ENCODE data around the gene LPCAT3. TPM values are rescaled to one million over a fixed set of nuclear protein-coding genes. Genes with fewer than 3 reads are reported as not detected.

LPCAT3 gene
- total and polyA plus RNA-seq, 4 donors: 45.4 to 78.6 (median 56.2) TPM

DNA sequence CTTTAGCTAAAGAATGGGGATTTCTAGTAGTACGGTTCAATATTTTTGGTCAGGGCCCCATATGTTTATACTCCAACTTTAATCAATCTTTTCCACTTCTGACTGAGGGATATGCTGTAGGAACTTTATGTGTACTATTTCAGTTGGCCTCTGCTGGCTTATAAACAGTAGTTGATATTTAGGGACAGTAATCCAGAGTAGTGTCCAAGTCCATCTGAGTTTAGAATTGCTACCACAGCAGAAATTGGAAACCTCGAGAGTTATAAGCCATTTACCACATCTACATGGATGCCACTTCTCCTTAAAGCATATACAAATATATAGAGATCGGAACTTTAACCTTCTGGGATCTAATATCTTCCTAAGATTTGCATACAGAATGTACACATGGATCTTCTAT, 11.6 kb downstream of the LPCAT3 start:
- H3K4me1 ChIP-seq (ENCODE audit: control insufficient read depth in 5 of 5, insufficient read depth in 5 of 5, low read length in 5 of 5): peaks cover 0 to 4% (median 0%) of the 10 kb centered on the region in 5 donors

DNA sequence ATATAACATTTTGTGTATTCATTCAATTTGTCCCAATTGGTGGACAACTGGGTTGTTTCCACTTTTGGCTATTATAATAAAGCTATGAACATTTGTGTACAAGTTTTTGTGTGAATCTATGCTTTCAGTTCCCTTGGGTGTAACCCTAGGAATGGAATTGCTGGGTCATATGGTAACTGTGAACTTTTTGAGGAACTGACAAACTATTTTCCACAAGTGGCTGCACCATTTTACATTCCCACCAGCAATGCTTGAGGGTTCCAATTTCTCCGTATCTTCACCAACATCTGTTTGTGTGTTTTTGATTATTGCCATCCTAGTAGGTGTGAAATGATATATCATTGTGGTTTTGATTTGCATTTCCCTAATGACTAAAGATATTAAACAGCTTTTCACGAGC, 13.0 kb downstream of the LPCAT3 start:
- DNase-seq: no peak

More for the DNA sequence above, 11.6 kb downstream of the LPCAT3 start:
- no peaks in the 10 kb centered on the region for H3K9me3 ChIP-seq (ENCODE audit: control insufficient read depth in 4 of 4, insufficient read depth in 3 of 4, low read length in 3 of 4)
- DNase-seq (no peak), ATAC-seq (ENCODE audit: insufficient read depth, low FRiP score) (no peak)
- no peak overlapping the region for H3K27ac ChIP-seq (ENCODE audit: low read depth in 1 of 2, low read length in 1 of 2)
- H3K27me3 ChIP-seq (ENCODE audit: control insufficient read depth in 3 of 3, insufficient read depth in 3 of 3, low read length in 2 of 3): no peaks in the 10 kb centered on the region
- peaks cover 0 to 8% (median 2%) of the 10 kb centered on the region in 4 donors for H3K36me3 ChIP-seq (ENCODE audit: control insufficient read depth in 4 of 4, insufficient read depth in 4 of 4, low read length in 4 of 4)
- TF ChIP-seq, protein P1, sequence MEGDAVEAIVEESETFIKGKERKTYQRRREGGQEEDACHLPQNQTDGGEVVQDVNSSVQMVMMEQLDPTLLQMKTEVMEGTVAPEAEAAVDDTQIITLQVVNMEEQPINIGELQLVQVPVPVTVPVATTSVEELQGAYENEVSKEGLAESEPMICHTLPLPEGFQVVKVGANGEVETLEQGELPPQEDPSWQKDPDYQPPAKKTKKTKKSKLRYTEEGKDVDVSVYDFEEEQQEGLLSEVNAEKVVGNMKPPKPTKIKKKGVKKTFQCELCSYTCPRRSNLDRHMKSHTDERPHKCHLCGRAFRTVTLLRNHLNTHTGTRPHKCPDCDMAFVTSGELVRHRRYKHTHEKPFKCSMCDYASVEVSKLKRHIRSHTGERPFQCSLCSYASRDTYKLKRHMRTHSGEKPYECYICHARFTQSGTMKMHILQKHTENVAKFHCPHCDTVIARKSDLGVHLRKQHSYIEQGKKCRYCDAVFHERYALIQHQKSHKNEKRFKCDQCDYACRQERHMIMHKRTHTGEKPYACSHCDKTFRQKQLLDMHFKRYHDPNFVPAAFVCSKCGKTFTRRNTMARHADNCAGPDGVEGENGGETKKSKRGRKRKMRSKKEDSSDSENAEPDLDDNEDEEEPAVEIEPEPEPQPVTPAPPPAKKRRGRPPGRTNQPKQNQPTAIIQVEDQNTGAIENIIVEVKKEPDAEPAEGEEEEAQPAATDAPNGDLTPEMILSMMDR (IDR thresholded peaks at IDR 0.05; ENCODE audit: control extremely low read depth, extremely low read depth): no peak
- no peak overlapping the region for H3K9ac ChIP-seq (ENCODE audit: insufficient read depth in 1 of 2, low read length in 2 of 2)
- H3K4me3 ChIP-seq: no peak overlapping the region
- 92 to 94% methylated on average over 3 of the region's 3 CpGs for WGBS, 2 donors

DNA sequence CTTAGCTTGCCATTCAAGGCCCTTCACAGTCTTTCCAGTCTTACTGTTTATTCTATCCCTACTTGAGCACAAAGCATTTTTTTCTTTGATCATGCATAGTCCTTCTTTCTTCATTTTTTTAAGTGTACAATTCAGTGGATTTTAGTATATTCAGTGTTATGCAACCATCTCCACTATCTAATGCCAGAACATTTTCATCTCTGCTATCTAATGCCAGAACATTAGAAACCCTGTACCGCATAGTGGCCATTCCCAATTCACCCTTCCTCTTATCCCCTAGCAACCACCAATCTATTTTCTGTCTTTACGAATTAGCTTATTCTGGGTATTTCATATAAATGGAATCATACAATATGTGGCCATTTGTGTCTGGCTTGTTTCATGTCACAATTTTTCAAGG, 13.4 kb downstream of the LPCAT3 start:
- no peak for DNase-seq
- TF ChIP-seq, protein P1 (IDR thresholded peaks at IDR 0.05; ENCODE audit: control extremely low read depth, extremely low read depth): no peak
- no peaks in the 10 kb centered on the region for H3K27me3 ChIP-seq (ENCODE audit: control insufficient read depth in 3 of 3, insufficient read depth in 3 of 3, low read length in 2 of 3)
- no peak overlapping the region for H3K4me3 ChIP-seq
- WGBS, 2 donors: 84 to 94% methylated on average over 2 of the region's 2 CpGs
- peaks cover 0 to 7% (median 1%) of the 10 kb centered on the region in 4 donors for H3K36me3 ChIP-seq (ENCODE audit: control insufficient read depth in 4 of 4, insufficient read depth in 4 of 4, low read length in 4 of 4)
- no peak for ATAC-seq (ENCODE audit: insufficient read depth, low FRiP score)
- H3K27ac ChIP-seq (ENCODE audit: low read depth in 1 of 2, low read length in 1 of 2): no peak overlapping the region
- no peak overlapping the region for H3K9ac ChIP-seq (ENCODE audit: insufficient read depth in 1 of 2, low read length in 2 of 2)
- peaks cover 0 to 4% (median 0%) of the 10 kb centered on the region in 5 donors for H3K4me1 ChIP-seq (ENCODE audit: control insufficient read depth in 5 of 5, insufficient read depth in 5 of 5, low read length in 5 of 5)
- H3K9me3 ChIP-seq (ENCODE audit: control insufficient read depth in 4 of 4, insufficient read depth in 3 of 4, low read length in 3 of 4): no peaks in the 10 kb centered on the region

More for the DNA sequence above, 13.0 kb downstream of the LPCAT3 start:
- Histone ChIP-seq H3K27ac (ENCODE audit: low read depth in 1 of 2, low read length in 1 of 2) (no peak overlapping the region), H3K27me3 (ENCODE audit: control insufficient read depth in 3 of 3, insufficient read depth in 3 of 3, low read length in 2 of 3) (no peaks in the 10 kb centered on the region), H3K9ac (ENCODE audit: insufficient read depth in 1 of 2, low read length in 2 of 2) (no peak overlapping the region), H3K9me3 (ENCODE audit: control insufficient read depth in 4 of 4, insufficient read depth in 3 of 4, low read length in 3 of 4) (no peaks in the 10 kb centered on the region), H3K36me3 (ENCODE audit: control insufficient read depth in 4 of 4, insufficient read depth in 4 of 4, low read length in 4 of 4) (peaks cover 0 to 9% (median 1%) of the 10 kb centered on the region in 4 donors), H3K4me1 (ENCODE audit: control insufficient read depth in 5 of 5, insufficient read depth in 5 of 5, low read length in 5 of 5) (peaks cover 0 to 4% (median 0%) of the 10 kb centered on the region in 5 donors), H3K4me3 (no peak overlapping the region)
- TF ChIP-seq, protein P1 (IDR thresholded peaks at IDR 0.05; ENCODE audit: control extremely low read depth, extremely low read depth): no peak
- 66 to 68% methylated on average over 2 of the region's 2 CpGs for WGBS, 2 donors
- ATAC-seq (ENCODE audit: insufficient read depth, low FRiP score): no peak

DNA sequence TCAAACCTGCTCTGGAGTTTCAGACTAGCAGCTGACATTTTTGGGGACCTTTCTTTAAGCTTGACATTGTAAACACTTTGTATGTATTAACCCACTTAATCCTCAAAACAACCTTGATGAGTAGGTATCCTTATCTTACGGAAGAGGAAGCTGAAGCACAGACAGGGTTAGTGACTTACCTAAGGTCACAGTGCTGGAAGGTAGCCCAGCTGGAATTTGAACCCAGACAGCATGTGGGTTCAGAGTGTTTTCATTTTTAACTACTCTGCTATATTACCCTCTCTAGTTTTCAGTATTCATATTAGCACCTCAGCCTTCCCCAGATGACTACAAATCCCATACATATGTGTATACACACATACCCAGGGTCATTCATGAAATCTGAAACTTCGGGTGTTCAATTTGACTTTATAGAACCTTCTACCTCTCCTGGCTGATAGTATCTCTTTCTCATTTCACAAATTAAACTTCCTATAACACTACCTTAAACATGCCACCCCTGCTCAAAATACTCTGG, 13.9 kb downstream of the LPCAT3 start:
- Histone ChIP-seq H3K9ac (ENCODE audit: insufficient read depth in 1 of 2, low read length in 2 of 2) (no peak overlapping the region), H3K9me3 (ENCODE audit: control insufficient read depth in 4 of 4, insufficient read depth in 3 of 4, low read length in 3 of 4) (no peaks in the 10 kb centered on the region), H3K27ac (ENCODE audit: low read depth in 1 of 2, low read length in 1 of 2) (no peak overlapping the region), H3K36me3 (ENCODE audit: control insufficient read depth in 4 of 4, insufficient read depth in 4 of 4, low read length in 4 of 4) (peaks cover 0 to 8% (median 1%) of the 10 kb centered on the region in 4 donors), H3K4me3 (no peak overlapping the region), H3K4me1 (ENCODE audit: control insufficient read depth in 5 of 5, insufficient read depth in 5 of 5, low read length in 5 of 5) (peaks cover 0 to 4% (median 0%) of the 10 kb centered on the region in 5 donors), H3K27me3 (ENCODE audit: control insufficient read depth in 3 of 3, insufficient read depth in 3 of 3, low read length in 2 of 3) (no peaks in the 10 kb centered on the region)
- 74 to 75% methylated on average over 2 of the region's 2 CpGs for WGBS, 2 donors
- ATAC-seq (ENCODE audit: insufficient read depth, low FRiP score): no peak
- no peak for DNase-seq
- TF ChIP-seq, protein P1 (IDR thresholded peaks at IDR 0.05; ENCODE audit: control extremely low read depth, extremely low read depth): no peak
